H9 (cell line): ENCODE results near the gene CBR3. TPM values are rescaled to one million over a fixed set of nuclear protein-coding genes. Genes with fewer than 3 reads are reported as not detected.

ENCODE experiments used
- DNase-seq: peaks from one replicate; pipeline ENCODE4 v3.0.0-alpha.2; 2017
- H2AFZ ChIP-seq: one replicate; pipeline ENCODE4 v1.6.1; 2013; ENCODE audit warnings: mild to moderate bottlenecking, low read length, control low read depth, moderate library complexity
- H2AK5ac ChIP-seq: 2 replicates; pipeline ENCODE4 v1.6.1; 2013; ENCODE audit warnings: low read length, control low read depth, mixed read lengths; ENCODE audit not compliant: insufficient read length
- H2BK120ac ChIP-seq: one replicate; pipeline ENCODE4 v1.6.1; 2013; ENCODE audit warnings: low read depth, mild to moderate bottlenecking, low read length, control low read depth, inconsistent platforms; ENCODE audit not compliant: poor library complexity, severe bottlenecking
- H2BK12ac ChIP-seq: 2 replicates; pipeline ENCODE4 v1.6.1; 2013; ENCODE audit warnings: low read length, control low read depth, mixed read lengths, low read depth; ENCODE audit not compliant: insufficient read length
- H2BK15ac ChIP-seq: 2 replicates; pipeline ENCODE4 v1.6.1; 2013; ENCODE audit warnings: low read depth, low read length, control low read depth
- H2BK20ac ChIP-seq: one replicate; pipeline ENCODE4 v1.6.1; 2013; ENCODE audit warnings: low read depth, mild to moderate bottlenecking, low read length, control low read depth, inconsistent platforms; ENCODE audit not compliant: poor library complexity, severe bottlenecking
- H2BK5ac ChIP-seq: 2 replicates; pipeline ENCODE4 v1.6.1; 2013; ENCODE audit warnings: low read length, control low read depth, mixed read lengths; ENCODE audit not compliant: insufficient read length
- H3K14ac ChIP-seq: 2 replicates; pipeline ENCODE4 v1.6.1; 2013; ENCODE audit warnings: low read length, control low read depth; ENCODE audit not compliant: insufficient read depth
- H3K18ac ChIP-seq: 2 replicates; pipeline ENCODE4 v1.6.1; 2013; ENCODE audit warnings: low read depth, mild to moderate bottlenecking, mixed read lengths, low read length, control low read depth; ENCODE audit not compliant: insufficient read length
- H3K23ac ChIP-seq: 2 replicates; pipeline ENCODE4 v1.6.1; 2013; ENCODE audit warnings: low read length, control low read depth, mixed read lengths, low read depth; ENCODE audit not compliant: insufficient read length
- H3K23me2 ChIP-seq: 2 replicates; pipeline ENCODE4 v1.6.1; 2013; ENCODE audit warnings: low read depth, mild to moderate bottlenecking, mixed read lengths, low read length, control low read depth; ENCODE audit not compliant: insufficient read length, poor library complexity, severe bottlenecking
- H3K27ac ChIP-seq: 2 replicates; pipeline ENCODE4 v1.5.1; 2013; ENCODE audit warnings: low read length, control low read depth, mixed read lengths, low read depth; ENCODE audit not compliant: insufficient read length
- H3K27me3 ChIP-seq: 2 replicates; pipeline ENCODE4 v1.6.1; 2013; ENCODE audit warnings: low read length, control low read depth, inconsistent platforms; ENCODE audit not compliant: insufficient read depth
- H3K4ac ChIP-seq: 2 replicates; pipeline ENCODE4 v1.6.1; 2013; ENCODE audit warnings: low read depth, mild to moderate bottlenecking, control low read depth, inconsistent platforms, low read length, moderate library complexity
- H3K4me1 ChIP-seq: 2 replicates; pipeline ENCODE4 v1.6.1; 2013; ENCODE audit warnings: low read length, control low read depth, inconsistent platforms; ENCODE audit not compliant: insufficient read depth
- H3K4me2 ChIP-seq: 2 replicates; pipeline ENCODE4 v1.6.1; 2013; ENCODE audit warnings: low read length, control low read depth, mixed read lengths; ENCODE audit not compliant: insufficient read length, insufficient read depth
- H3K56ac ChIP-seq: 2 replicates; pipeline ENCODE4 v1.6.1; 2013; ENCODE audit warnings: low read depth, mild to moderate bottlenecking, mixed read lengths, low read length, control low read depth; ENCODE audit not compliant: insufficient read length
- H3K79me1 ChIP-seq: 2 replicates; pipeline ENCODE4 v1.6.1; 2013; ENCODE audit warnings: low read depth, mild to moderate bottlenecking, moderate library complexity, low read length, control low read depth, inconsistent platforms; ENCODE audit not compliant: insufficient read depth, poor library complexity, severe bottlenecking
- H3K79me2 ChIP-seq: 2 replicates; pipeline ENCODE4 v1.6.1; 2013; ENCODE audit warnings: low read length, control low read depth, inconsistent platforms; ENCODE audit not compliant: insufficient read depth
- H3K9ac ChIP-seq: 2 replicates; pipeline ENCODE4 v1.6.1; 2013; ENCODE audit warnings: low read length, control low read depth, mixed read lengths; ENCODE audit not compliant: insufficient read length; ENCODE audit errors: extremely low read depth
- H3K9me3 ChIP-seq: one replicate; pipeline ENCODE4 v1.6.1; 2013; ENCODE audit warnings: low read depth, low read length, inconsistent platforms; ENCODE audit not compliant: control insufficient read depth
- H3T11ph ChIP-seq: one replicate; pipeline ENCODE4 v1.6.1; 2013; ENCODE audit warnings: mild to moderate bottlenecking, low read length, control low read depth, inconsistent platforms
- H4K20me1 ChIP-seq: one replicate; pipeline ENCODE4 v1.6.1; 2013; ENCODE audit not compliant: control insufficient read depth, insufficient read length, insufficient read depth
- H4K5ac ChIP-seq: 2 replicates; pipeline ENCODE4 v1.6.1; 2013; ENCODE audit warnings: low read depth, mild to moderate bottlenecking, mixed read lengths, low read length, control low read depth; ENCODE audit not compliant: insufficient read length
- H4K8ac ChIP-seq: replicated peaks from 2 replicates; pipeline ENCODE4 v1.6.1; 2013; ENCODE audit warnings: low read length, control low read depth, mixed read lengths, low read depth; ENCODE audit not compliant: insufficient read length
- H4K91ac ChIP-seq: 2 replicates; pipeline ENCODE4 v1.6.1; 2013; ENCODE audit warnings: low read depth, mild to moderate bottlenecking, moderate library complexity, mixed read lengths, low read length, control low read depth; ENCODE audit not compliant: insufficient read length
- H3K27ac Mint-ChIP-seq, 3 experiments: 2 replicates in 2 of 3; 3 replicates in 1 of 3; pipeline ENCODE4 v1.8.0; 2020 to 2021; ENCODE audit warnings: mixed read lengths in 3 of 3, mild to moderate bottlenecking in 1 of 3, moderate library complexity in 1 of 3
- H3K27me3 Mint-ChIP-seq: 2 replicates; pipeline ENCODE4 v1.8.0; 2021; ENCODE audit warnings: low read depth, mild to moderate bottlenecking, moderate library complexity, mixed read lengths
- H3K36me3 Mint-ChIP-seq, 3 experiments: 2 replicates in 2 of 3; 3 replicates in 1 of 3; pipeline ENCODE4 v1.8.0; 2020 to 2021; ENCODE audit warnings: low read depth in 3 of 3, mixed read lengths in 3 of 3; ENCODE audit not compliant: insufficient read depth in 1 of 3
- H3K4me1 Mint-ChIP-seq, 2 experiments: 2 replicates each; pipeline ENCODE4 v1.8.0; 2020; ENCODE audit warnings: mixed read lengths in 2 of 2
- H3K4me3 Mint-ChIP-seq, 2 experiments: 2 replicates in 1 of 2; 3 replicates in 1 of 2; pipeline ENCODE4 v1.8.0; 2020 to 2021; ENCODE audit warnings: mild to moderate bottlenecking in 2 of 2, mixed read lengths in 2 of 2, moderate library complexity in 1 of 2
- H3K9me3 Mint-ChIP-seq, 2 experiments: 2 replicates in 1 of 2; 3 replicates in 1 of 2; pipeline ENCODE4 v1.8.0; 2020; ENCODE audit warnings: mild to moderate bottlenecking in 2 of 2, mixed read lengths in 2 of 2, moderate library complexity in 1 of 2
- WGBS: extraction: QIAGEN DNeasy Blood & Tissue Kit; methylation state at CpG from one replicate; pipeline ENCODE4 v1.1.7; 2013; ENCODE audit warnings: missing lambda C conversion rate, low lambda C conversion rate, mixed read lengths; ENCODE audit not compliant: insufficient read length; ENCODE audit errors: extremely low coverage; 5-methylcytosine and 5-hydroxymethylcytosine counted together
- total RNA-seq: library from RNA; stranded (reverse); gene quantifications from 2 replicates; pipeline ENCODE4 v1.2.1, GENCODE V29; 2021
- TF ChIP-seq, protein P1 (sequence below): fragments of 200-600 bp; sonication (generic); conservative IDR thresholded peaks from 3 replicates; pipeline ENCODE4 v1.8.0; 2021; ENCODE audit warnings: antibody characterized with exemption, mild to moderate bottlenecking

Gene CBR3
- total RNA-seq, 1 experiment from 2014 or later: 2.4 TPM

DNA sequence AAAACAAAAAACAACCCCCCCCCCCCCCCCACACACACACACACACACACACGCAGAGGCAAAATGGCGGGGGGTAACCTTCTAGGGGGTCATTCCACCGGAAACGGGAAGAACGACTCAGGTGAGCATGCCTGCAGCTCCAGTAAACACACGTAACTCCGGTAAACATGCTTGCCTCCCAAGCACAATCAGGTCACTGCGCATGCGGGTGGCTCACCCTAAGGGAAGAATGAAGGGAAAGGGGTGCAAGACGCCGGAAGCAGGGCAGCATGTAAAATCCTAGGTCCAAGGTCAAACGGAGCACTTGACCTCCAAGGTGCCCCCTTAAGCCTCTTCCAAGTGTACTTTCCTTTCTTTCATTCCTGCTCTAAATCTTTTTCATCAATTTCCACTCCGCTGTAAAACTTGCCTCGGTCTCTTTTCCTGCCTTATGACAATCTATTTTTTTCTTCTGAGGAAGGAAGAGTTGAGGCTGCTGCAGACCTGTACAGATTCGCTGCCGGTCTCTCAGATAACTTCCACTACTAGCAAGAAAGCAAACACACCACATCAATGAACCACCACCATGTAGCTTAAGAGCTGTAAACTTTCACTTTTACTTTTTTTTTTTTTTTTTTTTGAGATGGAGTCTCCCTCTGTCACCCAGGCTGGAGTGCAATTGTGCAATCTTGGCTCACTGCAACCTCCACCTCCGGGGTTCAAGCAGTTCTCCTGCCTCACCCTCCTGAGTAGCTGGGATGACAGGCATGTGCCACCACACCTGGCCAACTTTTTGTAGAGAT lies 21.0 kb upstream of the CBR3 start:
- no peak overlapping the region for H3K18ac ChIP-seq
- Mint-ChIP-seq H3K36me3 (peaks cover 17 to 23% (median 20%) of the 10 kb centered on the region in 3 experiments), H3K27me3 (no peaks in the 10 kb centered on the region), H3K4me1 (peaks cover 22 to 26% of the 10 kb centered on the region in 2 experiments), H3K27ac (peak overlapping the region in 1 of 3 experiments; percentile 51; a peak in 1 of 7 replicates), H3K4me3 (no peak overlapping the region), H3K9me3 (peaks cover 4 to 16% of the 10 kb centered on the region in 2 experiments; a peak in 4 of 5 replicates)
- H3K27ac ChIP-seq: no peak overlapping the region
- no peaks in the 10 kb centered on the region for H4K20me1 ChIP-seq
- H3K23ac ChIP-seq: no peak overlapping the region
- no peak overlapping the region for H3K14ac ChIP-seq
- no peak overlapping the region for H4K8ac ChIP-seq
- H3K23me2 ChIP-seq: no peaks in the 10 kb centered on the region
- H2BK12ac ChIP-seq: no peak overlapping the region
- peaks cover 3% of the 10 kb centered on the region; the same call in 1 of the 2 replicates for H3K4me1 ChIP-seq
- no peak overlapping the region for H3K56ac ChIP-seq
- H2BK120ac ChIP-seq: no peak overlapping the region
- no peak for DNase-seq
- no peak overlapping the region for H2BK20ac ChIP-seq
- H3T11ph ChIP-seq: no peak overlapping the region
- no peaks in the 10 kb centered on the region for H3K27me3 ChIP-seq
- peaks cover 9% of the 10 kb centered on the region for H3K9me3 ChIP-seq
- H3K9ac ChIP-seq: no peak overlapping the region
- H2BK5ac ChIP-seq: no peak overlapping the region
- no peaks in the 10 kb centered on the region for H3K79me1 ChIP-seq
- no peak overlapping the region for H3K4me2 ChIP-seq
- H4K91ac ChIP-seq: no peak overlapping the region
- H4K5ac ChIP-seq: no peak overlapping the region
- H2BK15ac ChIP-seq: no peak overlapping the region
- no peak overlapping the region for H2AFZ ChIP-seq
- H3K79me2 ChIP-seq: no peaks in the 10 kb centered on the region
- no peak overlapping the region for H2AK5ac ChIP-seq
- TF ChIP-seq, protein P1, sequence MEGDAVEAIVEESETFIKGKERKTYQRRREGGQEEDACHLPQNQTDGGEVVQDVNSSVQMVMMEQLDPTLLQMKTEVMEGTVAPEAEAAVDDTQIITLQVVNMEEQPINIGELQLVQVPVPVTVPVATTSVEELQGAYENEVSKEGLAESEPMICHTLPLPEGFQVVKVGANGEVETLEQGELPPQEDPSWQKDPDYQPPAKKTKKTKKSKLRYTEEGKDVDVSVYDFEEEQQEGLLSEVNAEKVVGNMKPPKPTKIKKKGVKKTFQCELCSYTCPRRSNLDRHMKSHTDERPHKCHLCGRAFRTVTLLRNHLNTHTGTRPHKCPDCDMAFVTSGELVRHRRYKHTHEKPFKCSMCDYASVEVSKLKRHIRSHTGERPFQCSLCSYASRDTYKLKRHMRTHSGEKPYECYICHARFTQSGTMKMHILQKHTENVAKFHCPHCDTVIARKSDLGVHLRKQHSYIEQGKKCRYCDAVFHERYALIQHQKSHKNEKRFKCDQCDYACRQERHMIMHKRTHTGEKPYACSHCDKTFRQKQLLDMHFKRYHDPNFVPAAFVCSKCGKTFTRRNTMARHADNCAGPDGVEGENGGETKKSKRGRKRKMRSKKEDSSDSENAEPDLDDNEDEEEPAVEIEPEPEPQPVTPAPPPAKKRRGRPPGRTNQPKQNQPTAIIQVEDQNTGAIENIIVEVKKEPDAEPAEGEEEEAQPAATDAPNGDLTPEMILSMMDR: no peak
- WGBS: no CpG with 5 or more reads among the region's 17 CpGs
- no peak overlapping the region for H3K4ac ChIP-seq
